Jurkat, Clone E6-1 (cell line): ENCODE results near the gene SERPINE2.

ENCODE experiments used
- DNase-seq: peaks from one replicate; pipeline ENCODE4 v3.0.0-alpha.2; 2011; ENCODE audit warnings: low read depth, low spot score
- H3K4me3 ChIP-seq: 2 replicates; pipeline ENCODE4 v1.5.1; 2011; ENCODE audit warnings: mild to moderate bottlenecking, low read length, control low read depth, moderate library complexity

Gene SERPINE2

GRCh38 chr2:223932816-223933800, 106.0 kb downstream of the SERPINE2 start:
- H3K4me3 ChIP-seq: no peak overlapping the region
- DNase-seq: no peak

GRCh38 chr2:223930103-223930976, 108.7 kb downstream of the SERPINE2 start:
- no peak overlapping the region for H3K4me3 ChIP-seq
- no peak for DNase-seq

DNA sequence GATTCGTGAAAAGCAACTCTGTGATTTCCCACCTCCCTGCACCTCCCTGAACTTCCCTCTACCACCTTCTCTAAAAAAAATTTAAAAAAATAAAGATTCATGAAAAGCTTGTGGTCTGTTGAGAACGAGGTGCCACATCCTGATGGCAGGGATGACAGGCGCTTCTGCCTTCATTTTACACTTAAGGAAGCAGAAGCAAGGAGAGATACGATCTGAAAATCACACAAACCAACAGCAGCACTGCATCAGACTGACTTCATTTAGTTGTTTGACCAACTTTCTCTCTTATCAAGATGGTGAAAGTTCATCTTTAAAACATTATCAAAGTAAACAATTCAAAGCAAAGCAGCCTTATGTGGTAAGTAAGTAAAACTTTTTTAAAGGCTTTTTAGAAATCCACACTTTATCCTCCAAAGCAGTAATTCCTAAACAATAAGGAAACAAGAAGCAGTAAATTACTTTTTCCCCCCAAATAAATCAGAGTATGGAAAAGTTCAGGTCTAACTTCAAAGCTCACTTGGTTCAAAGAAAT, 109.4 kb downstream of the SERPINE2 start:
- DNase-seq: peak; percentile 98

DNA sequence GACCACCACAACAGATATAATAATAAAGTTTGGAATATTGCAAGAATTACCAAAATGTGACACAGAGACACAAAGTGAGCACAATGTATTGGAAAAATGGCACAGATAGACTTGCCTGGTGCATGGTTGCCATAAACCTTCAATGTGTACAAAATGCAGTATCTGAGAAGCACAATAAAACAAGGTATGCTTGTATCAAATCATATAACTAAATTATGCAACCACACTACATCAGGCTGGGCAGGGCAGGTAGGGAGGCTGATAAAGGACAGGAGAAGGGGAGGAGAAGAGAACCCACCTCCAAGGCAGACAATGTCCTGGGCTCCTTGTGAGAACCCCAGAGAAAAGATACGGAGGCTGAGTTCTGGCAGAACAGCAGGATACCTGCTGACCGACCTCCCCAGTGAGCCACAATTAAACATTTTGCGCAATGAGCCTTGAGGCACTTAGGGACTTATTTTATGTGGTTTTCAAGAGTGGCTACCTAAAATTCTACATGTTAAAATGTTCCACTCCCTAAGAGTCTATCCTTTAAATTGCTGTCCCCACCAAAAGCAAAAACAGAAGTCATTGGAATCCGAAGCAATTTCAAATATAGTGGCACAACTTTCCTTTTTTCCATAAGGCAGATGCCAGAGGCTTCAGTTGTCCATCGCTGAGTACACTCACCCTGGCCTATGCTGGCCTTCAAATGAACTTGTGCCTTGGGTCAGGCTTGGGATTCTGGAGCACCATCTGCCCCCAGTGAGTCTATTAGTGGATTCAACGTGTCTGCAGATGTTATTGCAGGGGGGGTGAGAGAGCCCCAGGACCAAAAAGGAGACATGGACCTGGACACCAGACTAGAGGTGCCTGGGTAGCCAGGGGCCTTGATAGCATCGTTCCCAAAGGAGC, 110.7 kb downstream of the SERPINE2 start:
- DNase-seq: no peak
- H3K4me3 ChIP-seq: no peak overlapping the region

More for the DNA sequence above, 109.4 kb downstream of the SERPINE2 start:
- H3K4me3 ChIP-seq: no peak overlapping the region

GRCh38 chr2:223925106-223925505, 114.0 kb downstream of the SERPINE2 start:
- no peak for DNase-seq

More at GRCh38 chr2:223925106-223925505, 114.0 kb downstream of the SERPINE2 start:
- H3K4me3 ChIP-seq: no peak overlapping the region
